Mesodermal cell (in vitro differentiated cells): ENCODE results near the gene RIOK3.

ENCODE experiments used
- H3K27ac ChIP-seq: 2 replicates; pipeline ENCODE4 v1.7.0; 2013; ENCODE audit warnings: mild to moderate bottlenecking, low read depth, low read length, moderate library complexity; ENCODE audit not compliant: severe bottlenecking
- H3K36me3 ChIP-seq: 2 replicates; pipeline ENCODE4 v1.7.1; 2013; ENCODE audit warnings: mild to moderate bottlenecking, low read length, moderate library complexity; ENCODE audit not compliant: control insufficient read depth, insufficient read depth
- H3K4me1 ChIP-seq: one replicate; pipeline ENCODE4 v1.7.1; 2013; ENCODE audit warnings: mild to moderate bottlenecking, low read length; ENCODE audit not compliant: insufficient read depth, control insufficient read depth, poor library complexity, severe bottlenecking
- H3K4me3 ChIP-seq: 2 replicates; pipeline ENCODE4 v1.7.0; 2013; ENCODE audit warnings: low read length, control low read depth, mild to moderate bottlenecking; ENCODE audit not compliant: insufficient read depth, poor library complexity, severe bottlenecking; ENCODE audit errors: extremely low read depth
- H3K9me3 ChIP-seq: 2 replicates; pipeline ENCODE4 v1.7.1; 2013; ENCODE audit warnings: mild to moderate bottlenecking, low read length, moderate library complexity; ENCODE audit not compliant: control insufficient read depth
- WGBS, 2 experiments: methylation state at CpG; one replicate each; pipeline ENCODE4 v1.1.5; 2013; ENCODE audit warnings: missing lambda C conversion rate in 2 of 2; ENCODE audit not compliant: insufficient coverage in 2 of 2; 5-methylcytosine and 5-hydroxymethylcytosine counted together

Gene RIOK3

GRCh38 chr18:23451491-23451890, 1.6 kb upstream of the RIOK3 start:
- no peak overlapping the region for H3K27ac ChIP-seq
- H3K36me3 ChIP-seq, result peaks cover 16% of the 10 kb centered on the region
- H3K9me3 ChIP-seq, result no peaks in the 10 kb centered on the region
- no peak overlapping the region for H3K4me3 ChIP-seq
- 75 to 98% methylated on average over 3 of the region's 6 CpGs for WGBS, 2 experiments
- no peaks in the 10 kb centered on the region for H3K4me1 ChIP-seq

GRCh38 chr18:23452347-23452727, 750 bp upstream of the RIOK3 start:
- H3K4me1 ChIP-seq, result no peaks in the 10 kb centered on the region
- WGBS, 2 experiments, result no CpG with 5 or more reads among the region's 3 CpGs
- H3K9me3 ChIP-seq, result no peaks in the 10 kb centered on the region
- H3K36me3 ChIP-seq, result peaks cover 16% of the 10 kb centered on the region
- H3K27ac ChIP-seq, result peak overlapping the region; percentile 92
- peak overlapping the region; percentile 98 for H3K4me3 ChIP-seq

GRCh38 chr18:23453680-23454058, 582 bp downstream of the RIOK3 start:
- 2 to 6% methylated on average over 4 to 11 of the region's 11 CpGs for WGBS, 2 experiments
- H3K4me1 ChIP-seq, result no peaks in the 10 kb centered on the region
- peak overlapping the region; percentile 98 for H3K4me3 ChIP-seq
- no peaks in the 10 kb centered on the region for H3K9me3 ChIP-seq
- peaks cover 17% of the 10 kb centered on the region for H3K36me3 ChIP-seq
- peak overlapping the region; percentile 70 for H3K27ac ChIP-seq

GRCh38 chr18:23456835-23457234, 3.7 kb downstream of the RIOK3 start:
- Histone ChIP-seq H3K4me3 (no peak overlapping the region), H3K9me3 (no peaks in the 10 kb centered on the region), H3K27ac (no peak overlapping the region), H3K36me3 (peaks cover 29% of the 10 kb centered on the region), H3K4me1 (no peaks in the 10 kb centered on the region)
- no CpG with 5 or more reads among the region's 2 CpGs for WGBS, 2 experiments

- no peaks in the 10 kb centered on the region for H3K4me1 ChIP-seq
- 89 to 100% methylated on average over 1 to 3 of the region's 3 CpGs for WGBS, 2 experiments
- no peak overlapping the region for H3K4me3 ChIP-seq
- H3K36me3 ChIP-seq, result peaks cover 48% of the 10 kb centered on the region
- no peaks in the 10 kb centered on the region for H3K9me3 ChIP-seq
- no peak overlapping the region for H3K27ac ChIP-seq
Observed at GRCh38 chr18:23458830-23459529, 5.9 kb downstream of the RIOK3 start.

- H3K9me3 ChIP-seq, result no peaks in the 10 kb centered on the region
- no peak overlapping the region for H3K4me3 ChIP-seq
- WGBS, 2 experiments, result 91 to 96% methylated on average over 7 of the region's 7 CpGs
- H3K27ac ChIP-seq, result no peak overlapping the region
- H3K4me1 ChIP-seq, result no peaks in the 10 kb centered on the region
- H3K36me3 ChIP-seq, result peaks cover 53% of the 10 kb centered on the region
Observed at GRCh38 chr18:23459530-23459921, 6.4 kb downstream of the RIOK3 start.

- no peaks in the 10 kb centered on the region for H3K9me3 ChIP-seq
- H3K36me3 ChIP-seq, result peaks cover 54% of the 10 kb centered on the region
- H3K27ac ChIP-seq, result no peak overlapping the region
- no peak overlapping the region for H3K4me3 ChIP-seq
- H3K4me1 ChIP-seq, result no peaks in the 10 kb centered on the region
- WGBS, 2 experiments, result 79 to 92% methylated on average over 2 of the region's 2 CpGs
Observed at GRCh38 chr18:23460285-23461273, 7.5 kb downstream of the RIOK3 start.

- no CpG with 5 or more reads among the region's 2 CpGs for WGBS, 2 experiments
- Histone ChIP-seq H3K36me3 (peaks cover 68% of the 10 kb centered on the region), H3K9me3 (no peaks in the 10 kb centered on the region), H3K4me3 (no peak overlapping the region), H3K27ac (no peak overlapping the region), H3K4me1 (no peaks in the 10 kb centered on the region)
Observed at GRCh38 chr18:23462876-23463275, 9.8 kb downstream of the RIOK3 start.

GRCh38 chr18:23468753-23469459, 15.8 kb downstream of the RIOK3 start:
- no peaks in the 10 kb centered on the region for H3K4me1 ChIP-seq
- WGBS, 2 experiments, result 92 to 93% methylated on average over 2 of the region's 3 CpGs

GRCh38 chr18:23470620-23471387, 17.7 kb downstream of the RIOK3 start:
- H3K9me3 ChIP-seq, result no peaks in the 10 kb centered on the region
- no peaks in the 10 kb centered on the region for H3K4me1 ChIP-seq
- no peak overlapping the region for H3K27ac ChIP-seq
- H3K36me3 ChIP-seq, result peaks cover 90% of the 10 kb centered on the region
- H3K4me3 ChIP-seq, result no peak overlapping the region
- WGBS, 2 experiments, result 90 to 96% methylated on average over 2 of the region's 2 CpGs

More at GRCh38 chr18:23468753-23469459, 15.8 kb downstream of the RIOK3 start:
- no peak overlapping the region for H3K27ac ChIP-seq
- peaks cover 89% of the 10 kb centered on the region for H3K36me3 ChIP-seq
- no peak overlapping the region for H3K4me3 ChIP-seq
- H3K9me3 ChIP-seq, result no peaks in the 10 kb centered on the region
